HCT116 (cell line): Measurements from ENCODE around the gene GPATCH8. TPM values are rescaled to one million over a fixed set of nuclear protein-coding genes. Genes with fewer than 3 reads are reported as not detected.

Experiments used
- ATAC-seq: fragments of 200-7000 bp; cut with Tn5 transposase; 2 replicates; pipeline ENCODE4 v1.9.1; 2020; ENCODE audit warnings: mild to moderate bottlenecking, moderate library complexity
- BruUV-seq: library from RNA; stranded (reverse); fragments of 400-500 nt; replicated peaks from 2 replicates; lab custom pipeline; 2021; lab: Mats Ljungman, UMichigan
- CTCF ChIA-PET: fragments of 300-600 bp; sonication (Branson Sonifier 250); formaldehyde crosslinking; loops from one replicate; lab custom pipeline; 2021; ENCODE audit warnings: antibody characterized with exemption; lab: Charles Lee
- POLR2A ChIA-PET: fragments of 300-600, 350-600 bp; sonication (Branson Sonifier 250); formaldehyde crosslinking; loops from one replicate; lab custom pipeline; 2021; ENCODE audit warnings: antibody characterized with exemption; lab: Charles Lee
- RAD21 ChIA-PET, 2 experiments: fragments of 300-600 bp; sonication (Branson Sonifier 250); formaldehyde crosslinking; loops; one replicate each; lab custom pipeline; 2023; ENCODE audit warnings: low total read pairs in 2 of 2; ENCODE audit not compliant: uncharacterized antibody in 2 of 2, unreplicated experiment in 2 of 2, low non-redundant PET in 1 of 2; lab: Charles Lee
- DNase-seq: peaks from one replicate; pipeline ENCODE4 v3.0.0-alpha.2; 2010; ENCODE audit warnings: low read depth, low spot score
- H2AFZ ChIP-seq: fragments of 200-600 bp; shearing (Covaris generic), sonication (generic); 2 replicates; pipeline ENCODE4 v1.6.1; 2017; ENCODE audit warnings: low read depth, mixed run types, mixed read lengths, antibody characterized with exemption, low read length; ENCODE audit not compliant: poor library complexity, severe bottlenecking
- H3K27ac ChIP-seq: 2 replicates; pipeline ENCODE4 v1.5.1; 2012; ENCODE audit warnings: low read depth, low read length
- H3K27me3 ChIP-seq: fragments of 200-600 bp; sonication (generic); 2 replicates; pipeline ENCODE4 v1.6.1; 2016; ENCODE audit warnings: mixed run types, low read length, mixed read lengths; ENCODE audit not compliant: insufficient read depth
- H3K36me3 ChIP-seq, 2 experiments: fragments of 200-500 bp in 1 of 2; fragments of 200-600 bp in 1 of 2; sonication (Bioruptor generic) in 1 of 2; sonication (generic) in 1 of 2; 2 replicates each; pipeline versions ENCODE4 v1.5.1 to v1.6.1; 2014 to 2016; ENCODE audit warnings: low read length in 2 of 2, inconsistent platforms in 1 of 2, mixed read lengths in 1 of 2, mixed run types in 1 of 2; ENCODE audit not compliant: insufficient read depth in 2 of 2, control insufficient read depth in 1 of 2
- H3K4me1 ChIP-seq, 2 experiments: fragments of 200-600 bp in 1 of 2; sonication (generic) in 1 of 2; 2 replicates each; pipeline versions ENCODE4 v1.5.1 to v1.6.1; 2012 to 2017; ENCODE audit warnings: low read length in 2 of 2, inconsistent platforms in 1 of 2, mild to moderate bottlenecking in 1 of 2, mixed read lengths in 1 of 2, mixed run types in 1 of 2, moderate library complexity in 1 of 2; ENCODE audit not compliant: insufficient read depth in 2 of 2, control insufficient read depth in 1 of 2
- H3K4me2 ChIP-seq: fragments of 200-600 bp; sonication (generic); 2 replicates; pipeline ENCODE4 v1.6.1; 2017; ENCODE audit warnings: mixed run types, low read length, mixed read lengths
- H3K4me3 ChIP-seq, 2 experiments: fragments of 200-600 bp in 1 of 2; sonication (generic) in 1 of 2; replicated peaks in 1 of 2; 2 replicates each; pipeline ENCODE4 v1.5.1; 2011 to 2016; ENCODE audit warnings: low read length in 2 of 2, control low read depth in 1 of 2, low read depth in 1 of 2, mild to moderate bottlenecking in 1 of 2, mixed read lengths in 1 of 2, mixed run types in 1 of 2
- H3K79me2 ChIP-seq: fragments of 200-600 bp; sonication (generic); 2 replicates; pipeline ENCODE4 v1.6.1; 2017; ENCODE audit warnings: mild to moderate bottlenecking, mixed run types, low read length, moderate library complexity, mixed read lengths; ENCODE audit not compliant: insufficient read depth
- H3K9ac ChIP-seq: fragments of 200-600 bp; sonication (generic); 2 replicates; pipeline ENCODE4 v1.6.1; 2016; ENCODE audit warnings: low read length, mixed read lengths
- H3K9me2 ChIP-seq: fragments of 200-600 bp; sonication (generic), shearing (Covaris generic); 2 replicates; pipeline ENCODE4 v1.6.1; 2017; ENCODE audit warnings: mixed run types, mild to moderate bottlenecking, moderate library complexity; ENCODE audit not compliant: insufficient read depth
- H3K9me3 ChIP-seq, 2 experiments: fragments of 200-500 bp in 1 of 2; fragments of 200-600 bp in 1 of 2; sonication (Bioruptor generic) in 1 of 2; sonication (generic) in 1 of 2; 2 replicates each; pipeline ENCODE4 v1.6.1; 2014 to 2017; ENCODE audit warnings: low read length in 2 of 2, mixed read lengths in 2 of 2, inconsistent platforms in 1 of 2, low read depth in 1 of 2, mild to moderate bottlenecking in 1 of 2, mixed run types in 1 of 2, moderate library complexity in 1 of 2; ENCODE audit not compliant: control insufficient read depth in 1 of 2, insufficient read depth in 1 of 2
- H4K20me1 ChIP-seq: fragments of 200-600 bp; sonication (generic), shearing (Covaris generic); 2 replicates; pipeline ENCODE4 v1.6.1; 2017; ENCODE audit warnings: mixed run types, mild to moderate bottlenecking, moderate library complexity; ENCODE audit not compliant: insufficient read depth
- FOSL1 ChIP-seq: IDR thresholded peaks from 2 replicates; pipeline ENCODE4 v1.6.1; 2012; ENCODE audit warnings: low read depth
- POLR2A ChIP-seq: IDR thresholded peaks from 2 replicates; pipeline ENCODE4 v1.7.0; 2011; ENCODE audit warnings: borderline replicate concordance; ENCODE audit not compliant: insufficient read depth, insufficient read length; ENCODE audit errors: extremely low read depth
- SIN3A ChIP-seq: IDR thresholded peaks from 2 replicates; pipeline ENCODE4 v1.6.1; 2012; ENCODE audit warnings: low read depth
- SRF ChIP-seq: IDR thresholded peaks from 2 replicates; pipeline ENCODE4 v1.6.1; 2012; ENCODE audit warnings: low read depth
- ZFX ChIP-seq: fragments of 450-650 bp; IDR thresholded peaks from 2 replicates; pipeline ENCODE4 v1.6.1; 2017
- ZNF274 ChIP-seq: fragments of 200-500 bp; sonication (Bioruptor generic); IDR thresholded peaks from 2 replicates; pipeline ENCODE4 v1.6.1; 2014; ENCODE audit warnings: mild to moderate bottlenecking, low read depth, low read length, inconsistent platforms
- intact Hi-C: fragments of 100-400 bp; cut with micrococcal nuclease; formaldehyde crosslinking; loops from 2 replicates; pipeline ENCODE4 v1.10.0; 2022
- total RNA-seq: library from RNA; stranded (reverse); gene quantifications from one replicate; pipeline ENCODE4 v1.2.1, GENCODE V29; 2021; ENCODE audit not compliant: unreplicated experiment
- TF ChIP-seq, protein P1 (sequence below): IDR thresholded peaks from 2 replicates; pipeline ENCODE4 v1.6.1; 2012
- TF ChIP-seq, protein P2 (sequence below): IDR thresholded peaks from 2 replicates; pipeline ENCODE4 v1.6.1; 2012; ENCODE audit warnings: low read depth

Gene GPATCH8
- total RNA-seq, 1 experiment from 2014 or later, result 28.7 TPM

DNA sequence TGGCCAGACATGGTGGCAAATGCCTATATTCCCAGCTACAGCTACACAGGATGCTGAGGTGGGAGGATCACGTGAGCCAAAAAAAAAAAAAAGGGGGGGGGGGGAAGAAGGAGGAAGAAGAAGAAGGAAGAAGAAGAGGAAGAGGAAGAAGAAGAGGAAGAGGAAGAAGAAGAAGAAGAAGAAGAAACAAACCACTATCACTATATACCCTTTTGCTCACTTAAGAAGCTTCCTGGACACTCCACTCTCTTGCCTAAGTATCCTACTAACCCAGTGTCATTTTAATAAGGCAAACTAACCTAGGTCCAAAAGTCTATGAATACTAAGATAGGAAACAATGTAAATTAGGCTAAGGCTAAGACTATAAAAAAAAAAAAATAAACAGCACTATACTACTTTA, 54.8 kb downstream of the GPATCH8 start:
- CTCF ChIA-PET, result interaction anchor here (1.0 kb wide), 1 partner anchor 74 kb away, joined by 5 read pairs; no protein-coding TSS in a partner anchor
- Histone ChIP-seq H3K79me2 (peaks cover 44% of the 10 kb centered on the region), H3K4me1 (peaks cover 10 to 21% of the 10 kb centered on the region in 2 experiments), H3K9ac (no peak overlapping the region), H3K9me3 (no peaks in the 10 kb centered on the region), H3K27me3 (no peaks in the 10 kb centered on the region), H3K27ac (no peak overlapping the region), H3K4me3 (no peak overlapping the region), H3K36me3 (no peaks in the 10 kb centered on the region), H3K4me2 (no peak overlapping the region), H3K9me2 (no peaks in the 10 kb centered on the region), H2AFZ (no peak overlapping the region), H4K20me1 (no peaks in the 10 kb centered on the region; the same call in 1 of the 2 replicates)
- no peak for DNase-seq
- TF ChIP-seq, protein P1, sequence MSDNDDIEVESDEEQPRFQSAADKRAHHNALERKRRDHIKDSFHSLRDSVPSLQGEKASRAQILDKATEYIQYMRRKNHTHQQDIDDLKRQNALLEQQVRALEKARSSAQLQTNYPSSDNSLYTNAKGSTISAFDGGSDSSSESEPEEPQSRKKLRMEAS, result no peak
- TF ChIP-seq SIN3A, result no peak
- TF ChIP-seq ZNF274, result no peak
- TF ChIP-seq, protein P2, sequence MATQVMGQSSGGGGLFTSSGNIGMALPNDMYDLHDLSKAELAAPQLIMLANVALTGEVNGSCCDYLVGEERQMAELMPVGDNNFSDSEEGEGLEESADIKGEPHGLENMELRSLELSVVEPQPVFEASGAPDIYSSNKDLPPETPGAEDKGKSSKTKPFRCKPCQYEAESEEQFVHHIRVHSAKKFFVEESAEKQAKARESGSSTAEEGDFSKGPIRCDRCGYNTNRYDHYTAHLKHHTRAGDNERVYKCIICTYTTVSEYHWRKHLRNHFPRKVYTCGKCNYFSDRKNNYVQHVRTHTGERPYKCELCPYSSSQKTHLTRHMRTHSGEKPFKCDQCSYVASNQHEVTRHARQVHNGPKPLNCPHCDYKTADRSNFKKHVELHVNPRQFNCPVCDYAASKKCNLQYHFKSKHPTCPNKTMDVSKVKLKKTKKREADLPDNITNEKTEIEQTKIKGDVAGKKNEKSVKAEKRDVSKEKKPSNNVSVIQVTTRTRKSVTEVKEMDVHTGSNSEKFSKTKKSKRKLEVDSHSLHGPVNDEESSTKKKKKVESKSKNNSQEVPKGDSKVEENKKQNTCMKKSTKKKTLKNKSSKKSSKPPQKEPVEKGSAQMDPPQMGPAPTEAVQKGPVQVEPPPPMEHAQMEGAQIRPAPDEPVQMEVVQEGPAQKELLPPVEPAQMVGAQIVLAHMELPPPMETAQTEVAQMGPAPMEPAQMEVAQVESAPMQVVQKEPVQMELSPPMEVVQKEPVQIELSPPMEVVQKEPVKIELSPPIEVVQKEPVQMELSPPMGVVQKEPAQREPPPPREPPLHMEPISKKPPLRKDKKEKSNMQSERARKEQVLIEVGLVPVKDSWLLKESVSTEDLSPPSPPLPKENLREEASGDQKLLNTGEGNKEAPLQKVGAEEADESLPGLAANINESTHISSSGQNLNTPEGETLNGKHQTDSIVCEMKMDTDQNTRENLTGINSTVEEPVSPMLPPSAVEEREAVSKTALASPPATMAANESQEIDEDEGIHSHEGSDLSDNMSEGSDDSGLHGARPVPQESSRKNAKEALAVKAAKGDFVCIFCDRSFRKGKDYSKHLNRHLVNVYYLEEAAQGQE, result no peak
- TF ChIP-seq SRF, result no peak
- no peak for TF ChIP-seq ZFX
- no peak for TF ChIP-seq POLR2A
- no peak for TF ChIP-seq FOSL1
- no TSS peak for BruUV-seq
- intact Hi-C loops, result loop anchor here (5.0 kb wide), 1 partner anchor 74 kb away; no protein-coding TSS in a partner anchor
- POLR2A ChIA-PET, result no interaction called here
- RAD21 ChIA-PET, result no interaction called here
- no peak for ATAC-seq
